Measurements from ENCODE around the gene KCNJ16.

KCNJ16 gene

DNA sequence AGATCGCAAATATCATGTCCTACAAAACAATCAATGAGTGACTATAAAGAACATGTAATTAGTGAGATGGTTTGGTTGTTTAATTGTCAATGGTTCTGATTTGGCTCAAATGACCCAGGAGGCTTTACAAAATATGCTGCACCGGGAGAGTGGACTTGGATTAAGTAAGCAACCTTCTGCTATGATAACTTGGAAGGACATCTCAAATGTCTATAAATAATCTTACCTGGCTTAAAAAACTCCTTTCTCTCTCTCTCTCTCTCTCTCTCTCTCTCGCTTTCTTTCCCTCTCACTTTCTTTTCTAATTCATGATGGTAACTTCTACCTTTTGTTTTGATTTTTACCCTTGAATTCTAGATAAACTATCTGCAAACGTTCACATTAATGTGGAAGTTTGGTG is 108.5 kb downstream of the KCNJ16 start:
- Histone ChIP-seq H3K4me1 (ENCODE audit: control insufficient read depth, insufficient read depth, low read length) (peaks cover 32% of the 10 kb centered on the region), H3K9ac (ENCODE audit: low read depth, low read length) (no peak overlapping the region), H3K4me2 (ENCODE audit: low read length) (no peak overlapping the region), H3K9me3 (replicated peaks; ENCODE audit: low read length) (no peaks in the 10 kb centered on the region), H3K36me3 (ENCODE audit: insufficient read depth, low read length) (no peaks in the 10 kb centered on the region), H3K27me3 (ENCODE audit: control insufficient read depth, insufficient read depth, low read length) (no peaks in the 10 kb centered on the region), H3K4me3 (ENCODE audit: low read length) (no peak overlapping the region)

GRCh38 chr17:70184207-70184606 is 109.2 kb downstream of the KCNJ16 start:
- Histone ChIP-seq H3K27me3 (ENCODE audit: control insufficient read depth, insufficient read depth, low read length) (no peaks in the 10 kb centered on the region), H3K4me1 (ENCODE audit: control insufficient read depth, insufficient read depth, low read length) (peaks cover 32% of the 10 kb centered on the region), H3K9ac (ENCODE audit: low read depth, low read length) (no peak overlapping the region), H3K4me2 (ENCODE audit: low read length) (no peak overlapping the region), H3K9me3 (replicated peaks; ENCODE audit: low read length) (no peaks in the 10 kb centered on the region), H3K4me3 (ENCODE audit: low read length) (no peak overlapping the region), H3K36me3 (ENCODE audit: insufficient read depth, low read length) (no peaks in the 10 kb centered on the region)

DNA sequence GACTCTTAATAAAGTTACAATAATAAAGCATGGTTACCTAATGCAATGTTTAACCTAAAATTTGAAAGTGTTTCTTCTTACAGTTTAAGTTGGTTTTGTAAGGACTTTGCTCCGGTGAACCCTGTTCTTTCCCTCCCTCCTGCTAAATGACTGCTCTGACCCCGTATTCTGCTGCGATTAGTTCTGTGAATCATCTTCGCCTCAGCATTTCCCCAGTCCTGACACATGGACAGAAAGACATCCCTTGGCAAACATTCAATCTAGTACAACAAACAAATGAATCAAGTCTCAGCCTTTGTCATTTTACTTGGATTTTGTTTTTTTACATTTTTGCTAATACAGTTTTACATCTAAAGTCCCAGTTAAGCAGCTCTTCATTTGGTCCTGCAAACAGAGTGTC is 109.7 kb downstream of the KCNJ16 start:
- Histone ChIP-seq H3K27me3 (ENCODE audit: control insufficient read depth, insufficient read depth, low read length) (no peaks in the 10 kb centered on the region), H3K4me3 (ENCODE audit: low read length) (peak overlapping the region; percentile 39), H3K4me2 (ENCODE audit: low read length) (peak overlapping the region; percentile 66), H3K36me3 (ENCODE audit: insufficient read depth, low read length) (no peaks in the 10 kb centered on the region), H3K4me1 (ENCODE audit: control insufficient read depth, insufficient read depth, low read length) (peaks cover 32% of the 10 kb centered on the region), H3K9ac (ENCODE audit: low read depth, low read length) (no peak overlapping the region), H3K9me3 (replicated peaks; ENCODE audit: low read length) (no peaks in the 10 kb centered on the region)

Data from skeletal muscle satellite cell (primary cell).